Mesodermal cell (in vitro differentiated cells): ENCODE measurements around the gene C10orf90.
"Not testable (repeated sequence)": the region's sequence is repeated elsewhere in the genome, so short reads cannot be mapped to it uniquely, and the experiment has no call there.

ENCODE experiments used
- H3K27ac ChIP-seq: 2 replicates; pipeline ENCODE4 v1.7.0; 2013; ENCODE audit warnings: mild to moderate bottlenecking, low read depth, low read length, moderate library complexity; ENCODE audit not compliant: severe bottlenecking
- H3K36me3 ChIP-seq: 2 replicates; pipeline ENCODE4 v1.7.1; 2013; ENCODE audit warnings: mild to moderate bottlenecking, low read length, moderate library complexity; ENCODE audit not compliant: control insufficient read depth, insufficient read depth
- H3K4me1 ChIP-seq: one replicate; pipeline ENCODE4 v1.7.1; 2013; ENCODE audit warnings: mild to moderate bottlenecking, low read length; ENCODE audit not compliant: insufficient read depth, control insufficient read depth, poor library complexity, severe bottlenecking
- H3K4me3 ChIP-seq: 2 replicates; pipeline ENCODE4 v1.7.0; 2013; ENCODE audit warnings: low read length, control low read depth, mild to moderate bottlenecking; ENCODE audit not compliant: insufficient read depth, poor library complexity, severe bottlenecking; ENCODE audit errors: extremely low read depth
- H3K9me3 ChIP-seq: 2 replicates; pipeline ENCODE4 v1.7.1; 2013; ENCODE audit warnings: mild to moderate bottlenecking, low read length, moderate library complexity; ENCODE audit not compliant: control insufficient read depth
- WGBS, 2 experiments: methylation state at CpG; one replicate each; pipeline ENCODE4 v1.1.5; 2013; ENCODE audit warnings: missing lambda C conversion rate in 2 of 2; ENCODE audit not compliant: insufficient coverage in 2 of 2; 5-methylcytosine and 5-hydroxymethylcytosine counted together

Gene C10orf90

DNA sequence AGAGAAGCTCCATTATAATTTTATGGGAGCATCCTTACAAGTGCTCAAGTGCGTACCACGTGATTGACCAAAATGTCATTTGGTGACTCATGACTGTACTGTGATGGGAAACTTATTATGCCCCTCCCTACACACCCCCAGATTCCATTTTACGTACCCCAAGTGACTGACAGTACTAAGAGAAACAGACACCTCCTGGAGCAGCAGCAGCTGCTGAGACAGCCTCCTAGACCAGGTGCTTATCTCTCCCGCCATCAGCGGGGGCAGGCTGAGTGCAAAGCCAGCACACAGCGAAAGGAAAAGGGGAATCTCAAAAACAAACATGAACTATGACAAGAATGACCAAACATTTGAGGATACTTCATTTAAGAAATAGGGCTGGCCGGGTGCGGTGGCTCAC, 278.0 kb downstream of the C10orf90 start:
- peaks cover 19% of the 10 kb centered on the region for H3K9me3 ChIP-seq
- no peaks in the 10 kb centered on the region for H3K36me3 ChIP-seq
- 96 to 100% methylated on average over 3 to 5 of the region's 8 CpGs for WGBS, 2 experiments
- H3K27ac ChIP-seq = peak overlapping the region; percentile 89
- peaks cover 16% of the 10 kb centered on the region for H3K4me1 ChIP-seq
- no peak overlapping the region for H3K4me3 ChIP-seq

DNA sequence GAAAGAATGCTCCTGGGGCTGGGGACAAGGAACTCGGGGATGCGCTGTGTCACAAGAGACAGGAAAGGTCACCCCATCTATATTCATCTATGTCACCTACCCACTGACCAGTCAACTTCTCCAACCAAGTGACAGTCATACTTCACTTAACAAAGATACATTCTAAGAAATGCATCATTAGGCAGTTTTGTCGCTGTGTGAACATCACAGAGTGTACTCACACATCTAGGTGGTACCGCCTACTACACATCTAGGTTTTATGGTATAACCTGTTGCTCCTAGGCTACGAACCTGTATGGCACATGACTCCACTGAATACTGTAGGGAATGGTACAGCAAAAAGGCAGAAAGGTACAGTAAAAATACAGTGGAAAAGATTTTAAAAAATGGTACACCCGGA, 278.4 kb downstream of the C10orf90 start:
- Histone ChIP-seq H3K9me3 (peaks cover 19% of the 10 kb centered on the region), H3K27ac (peak overlapping the region; percentile 89), H3K4me3 (no peak overlapping the region), H3K4me1 (peaks cover 16% of the 10 kb centered on the region), H3K36me3 (no peaks in the 10 kb centered on the region)
- WGBS, 2 experiments = 94 to 100% methylated on average over 3 to 5 of the region's 6 CpGs

DNA sequence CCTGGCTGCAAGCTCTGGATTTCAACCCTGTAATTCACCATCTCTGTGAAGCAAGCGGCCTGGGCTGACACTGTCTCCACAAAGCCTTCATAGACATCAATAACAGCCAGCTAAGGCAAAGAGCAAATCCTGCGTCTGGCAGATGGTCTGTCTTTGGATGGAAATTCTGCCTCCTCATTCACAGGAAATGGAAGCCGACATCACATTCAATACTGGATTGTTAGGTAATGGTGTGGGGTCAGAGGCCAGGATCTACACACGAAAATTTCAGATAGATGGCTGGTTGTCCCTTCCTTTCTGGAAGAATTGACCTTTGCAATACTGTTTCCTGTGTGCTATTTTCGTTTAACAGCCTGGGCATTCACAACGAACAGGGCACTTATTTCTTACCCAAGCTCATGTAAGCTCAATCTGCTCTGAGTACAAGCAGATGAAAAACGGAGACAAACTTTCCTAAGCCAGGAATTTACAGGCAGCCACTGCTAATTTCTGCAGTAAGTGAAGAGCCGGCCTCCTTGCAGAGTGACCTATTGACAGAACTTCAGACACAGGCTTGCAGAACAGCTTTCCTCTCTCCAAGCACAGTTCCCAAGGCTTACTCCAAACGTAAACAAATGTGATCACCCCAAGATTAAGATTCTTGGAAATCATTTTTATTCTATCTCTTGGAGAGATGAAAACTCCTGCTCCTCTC, 279.2 kb downstream of the C10orf90 start:
- Histone ChIP-seq H3K27ac (peak overlapping the region; percentile 89), H3K36me3 (no peaks in the 10 kb centered on the region), H3K4me1 (peaks cover 16% of the 10 kb centered on the region), H3K9me3 (peaks cover 19% of the 10 kb centered on the region), H3K4me3 (no peak overlapping the region)
- 72 to 79% methylated on average over 4 to 5 of the region's 9 CpGs for WGBS, 2 experiments

DNA sequence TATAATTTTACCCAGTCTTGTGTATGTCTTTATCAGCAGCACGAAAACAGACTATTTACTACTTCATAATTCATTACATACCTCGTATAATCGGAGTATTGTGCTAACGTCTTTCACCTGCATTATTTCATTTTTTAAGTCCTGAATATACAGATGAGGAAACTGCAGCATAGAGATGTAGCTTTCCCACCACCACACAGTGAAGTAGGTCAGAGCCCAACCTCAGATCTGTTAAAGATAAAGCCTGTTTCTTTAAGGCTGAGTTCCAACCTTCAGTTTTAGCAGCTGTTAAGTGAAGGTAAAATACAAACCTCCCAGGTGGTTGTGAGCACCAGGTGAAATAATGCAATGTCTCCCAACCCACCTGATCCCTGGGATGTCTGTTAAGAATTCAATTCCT, 280.2 kb downstream of the C10orf90 start:
- H3K4me1 ChIP-seq = peaks cover 19% of the 10 kb centered on the region
- H3K4me3 ChIP-seq = no peak overlapping the region
- H3K9me3 ChIP-seq = peaks cover 16% of the 10 kb centered on the region
- no peaks in the 10 kb centered on the region for H3K36me3 ChIP-seq
- WGBS, 2 experiments = 100% methylated on average over 2 to 3 of the region's 4 CpGs
- H3K27ac ChIP-seq = peak overlapping the region; percentile 89

DNA sequence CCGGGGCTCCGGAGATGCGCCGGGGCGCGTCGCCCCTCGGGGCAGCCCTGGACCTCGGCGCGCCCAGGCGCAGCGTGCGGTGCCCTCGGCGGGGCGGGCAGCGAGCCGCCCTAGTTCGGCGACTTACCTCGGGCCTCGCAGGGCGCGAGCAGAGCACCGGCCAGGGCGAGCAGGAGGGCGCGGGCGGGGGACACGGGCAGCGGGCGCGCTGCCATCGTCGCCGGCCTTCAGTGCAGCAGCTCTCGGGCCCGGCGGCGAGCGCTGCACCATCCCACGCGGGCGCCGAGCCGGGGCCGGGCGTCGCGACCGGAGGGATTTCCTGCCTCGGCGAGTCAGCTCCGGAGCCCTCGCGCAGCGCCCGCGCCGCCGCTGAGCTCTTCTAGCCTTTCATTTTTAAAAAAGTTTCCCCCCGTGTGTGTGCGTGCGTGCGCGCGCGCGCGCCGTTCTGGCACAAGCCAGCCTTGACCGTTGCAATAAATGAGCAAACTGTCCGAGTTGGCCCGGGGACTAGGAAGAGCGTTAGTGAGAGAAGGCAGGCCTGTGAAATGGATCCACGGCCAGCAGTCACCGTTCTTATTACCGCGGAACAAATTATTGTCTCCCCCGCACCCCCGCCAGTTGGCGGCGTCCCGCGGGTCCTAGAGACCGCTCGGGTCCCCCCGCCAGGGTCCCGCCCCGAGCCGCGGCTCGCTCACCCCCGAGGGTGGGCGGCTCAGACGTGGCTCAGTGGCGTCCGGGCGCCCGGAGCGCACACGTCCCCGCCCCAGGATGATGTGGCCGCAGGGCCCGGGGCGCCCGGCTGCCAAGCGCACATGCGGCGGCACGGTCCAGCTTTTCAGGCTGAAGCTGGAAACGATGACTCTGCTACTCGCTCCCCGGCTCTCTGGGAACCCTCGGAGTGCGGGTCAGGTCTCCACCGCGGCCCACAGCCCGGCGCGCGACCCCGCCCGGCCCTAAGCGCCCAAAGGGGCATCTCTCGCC, 282.3 kb downstream of the C10orf90 start, which contains the start of gene ADAM12:
Gene ADAM12 (minus strand): TSS at position 547 of the 981 bp plus-strand sequence. CDS start 332 bp downstream, at position 215.
- WGBS, 2 experiments = 3 to 5% methylated on average over 104 to 109 of the region's 127 CpGs
- Histone ChIP-seq H3K36me3 (no peaks in the 10 kb centered on the region), H3K9me3 (peaks cover 11% of the 10 kb centered on the region), H3K4me1 (peaks cover 27% of the 10 kb centered on the region), H3K27ac (no peak within 1 kb of the TSS), H3K4me3 (peak within 1 kb of the TSS; percentile 43)

DNA sequence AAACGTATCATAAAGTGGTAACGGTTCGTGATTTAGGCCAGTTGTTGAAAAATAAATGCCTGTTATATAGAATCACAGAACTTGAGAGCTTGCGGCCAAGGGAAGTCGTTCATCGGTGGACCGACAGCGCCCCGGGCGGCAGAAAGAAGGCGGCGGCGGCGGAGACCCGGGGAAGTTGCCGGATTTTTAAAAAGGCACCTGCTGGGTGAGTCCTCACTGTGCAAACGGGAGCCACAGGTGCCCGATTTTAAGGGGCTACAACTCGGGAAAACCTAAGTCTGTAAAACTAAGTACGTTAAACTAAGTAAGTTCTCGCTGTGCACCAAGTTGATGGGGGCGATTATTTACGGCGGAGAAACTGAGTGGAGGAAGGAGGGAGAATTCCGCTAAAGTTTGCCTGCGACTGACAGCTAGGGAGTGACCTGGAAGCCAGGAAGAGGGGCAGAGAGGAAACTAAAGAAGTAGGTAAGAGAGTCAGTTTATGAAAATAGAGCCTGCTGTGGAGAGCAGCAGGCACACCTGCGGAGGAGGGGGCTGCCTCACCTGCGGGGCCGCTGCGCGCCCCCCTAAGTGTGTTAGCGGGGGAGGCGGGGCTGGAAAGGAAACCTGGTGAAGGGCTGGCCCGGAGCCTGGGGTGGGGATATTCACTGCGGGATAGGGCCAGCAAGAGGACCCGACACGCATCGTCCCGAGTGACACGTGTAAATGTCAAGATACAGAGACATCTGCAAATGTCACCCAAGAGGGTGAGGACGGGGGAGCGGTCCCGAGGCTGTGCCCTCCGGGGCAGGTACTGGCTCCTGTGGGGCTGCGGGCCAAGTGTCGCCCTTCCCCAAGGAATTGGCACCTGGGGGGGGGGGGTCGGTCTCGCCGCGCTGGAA, 283.2 kb downstream of the C10orf90 start:
- H3K4me3 ChIP-seq = peak overlapping the region; percentile 43
- no peaks in the 10 kb centered on the region for H3K36me3 ChIP-seq
- no peak overlapping the region for H3K27ac ChIP-seq
- peaks cover 9% of the 10 kb centered on the region for H3K9me3 ChIP-seq
- peaks cover 24% of the 10 kb centered on the region for H3K4me1 ChIP-seq
- WGBS, 2 experiments = 3% methylated on average over 44 to 47 of the region's 50 CpGs

DNA sequence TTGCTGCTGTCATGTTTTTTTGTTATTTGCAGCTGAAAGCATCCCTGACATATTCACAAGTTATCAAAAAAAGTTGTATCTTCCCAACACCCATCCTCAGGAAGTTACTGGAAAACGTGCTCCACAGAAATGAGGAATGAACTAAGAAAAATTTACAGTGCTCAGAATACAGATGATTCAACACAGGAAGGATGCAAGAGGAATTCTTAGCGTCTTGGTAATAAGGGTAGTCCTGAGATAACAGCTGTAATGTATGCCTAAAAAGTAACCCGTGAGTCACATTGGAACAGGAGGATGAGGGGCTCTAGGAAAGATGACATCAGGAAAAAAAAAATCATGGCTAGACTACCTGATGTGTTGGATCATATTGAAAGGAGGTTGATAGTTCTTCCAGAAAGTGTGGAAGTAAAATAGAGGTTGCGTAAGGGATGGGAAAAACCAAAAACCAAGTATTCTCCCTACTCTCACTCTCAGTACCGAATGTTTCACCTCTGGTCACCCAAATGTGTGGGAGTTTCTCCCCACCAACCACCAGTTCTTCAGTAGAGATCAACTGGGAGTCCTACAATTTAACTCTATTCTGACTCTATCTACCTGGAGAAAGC, 286.1 kb downstream of the C10orf90 start:
- no peak overlapping the region for H3K4me3 ChIP-seq
- H3K36me3 ChIP-seq = no peaks in the 10 kb centered on the region

DNA sequence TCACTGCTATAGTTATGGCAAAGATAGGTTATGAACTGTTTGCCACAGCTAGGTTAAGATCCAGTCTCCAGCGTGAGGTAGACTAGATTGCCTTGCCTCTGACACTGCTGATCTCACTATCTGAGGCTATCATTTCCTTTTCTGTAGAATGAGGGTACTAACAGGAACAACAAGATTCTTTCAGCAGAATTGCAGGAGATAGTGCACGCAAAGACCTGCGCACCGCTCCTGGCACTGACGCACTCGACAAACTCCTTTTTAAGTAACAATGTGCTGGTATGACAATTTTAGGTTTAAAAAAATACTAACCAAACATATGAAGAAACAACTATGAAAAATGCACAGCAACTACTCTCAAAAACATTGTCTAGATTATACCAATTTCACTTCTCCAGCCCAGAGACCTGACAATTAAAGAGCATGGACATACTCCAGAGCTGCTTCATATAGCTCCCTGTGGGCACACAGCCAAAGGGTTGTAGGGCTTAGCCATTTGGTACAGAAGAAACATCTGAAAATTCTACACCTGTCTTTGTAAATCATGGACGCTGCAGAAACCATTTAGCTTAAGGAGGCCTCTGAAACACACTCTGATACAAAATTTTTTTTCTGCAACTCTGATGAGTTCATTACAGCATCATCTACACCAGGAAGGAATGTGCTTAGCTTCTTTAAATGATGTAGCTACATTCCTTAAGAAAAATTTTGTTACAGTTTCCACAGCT, 290.0 kb downstream of the C10orf90 start:
- H3K4me3 ChIP-seq = no peak overlapping the region
- H3K36me3 ChIP-seq = no peaks in the 10 kb centered on the region
- H3K27ac ChIP-seq = no peak overlapping the region
- peaks cover 19% of the 10 kb centered on the region for H3K9me3 ChIP-seq
- peaks cover 8% of the 10 kb centered on the region for H3K4me1 ChIP-seq
- WGBS, 2 experiments = 86 to 100% methylated on average over 1 of the region's 7 CpGs

More for the DNA sequence above, 286.1 kb downstream of the C10orf90 start:
- peaks cover 11% of the 10 kb centered on the region for H3K4me1 ChIP-seq
- H3K27ac ChIP-seq = peak overlapping the region; percentile 4
- 71 to 95% methylated on average over 2 to 3 of the region's 5 CpGs for WGBS, 2 experiments
- H3K9me3 ChIP-seq = peaks cover 5% of the 10 kb centered on the region

DNA sequence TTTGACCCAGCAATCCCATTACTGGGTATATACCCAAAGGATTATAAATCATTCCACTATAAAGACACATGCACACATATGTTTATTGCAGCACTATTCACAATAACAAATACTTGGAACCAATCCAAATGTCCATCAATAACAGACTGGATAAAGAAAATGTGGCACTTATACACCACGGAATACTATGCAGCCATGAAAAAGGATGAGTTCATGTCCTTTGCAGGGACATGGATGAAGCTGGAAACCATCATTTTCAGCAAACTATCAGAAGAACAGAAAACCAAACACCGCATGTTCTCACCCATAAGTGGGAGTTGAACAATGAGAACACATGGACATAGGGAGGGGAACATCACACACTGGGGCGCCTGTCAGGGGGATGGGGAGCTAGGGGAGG, 291.3 kb downstream of the C10orf90 start:
- H3K4me1 ChIP-seq, H3K4me3 ChIP-seq, H3K27ac ChIP-seq, H3K36me3 ChIP-seq: not testable (repeated sequence)
- WGBS, 2 experiments = 83 to 100% methylated on average over 1 of the region's 3 CpGs
- peaks cover 27% of the 10 kb centered on the region for H3K9me3 ChIP-seq
